ENCODE data around the gene KCND3. TPM values are rescaled to one million over a fixed set of nuclear protein-coding genes. Genes with fewer than 3 reads are reported as not detected.

Gene KCND3
- total and polyA plus RNA-seq, 5 experiments from 2014 or later, result 0.02 to 0.13 (median 0.06) TPM; not detected in 2

DNA sequence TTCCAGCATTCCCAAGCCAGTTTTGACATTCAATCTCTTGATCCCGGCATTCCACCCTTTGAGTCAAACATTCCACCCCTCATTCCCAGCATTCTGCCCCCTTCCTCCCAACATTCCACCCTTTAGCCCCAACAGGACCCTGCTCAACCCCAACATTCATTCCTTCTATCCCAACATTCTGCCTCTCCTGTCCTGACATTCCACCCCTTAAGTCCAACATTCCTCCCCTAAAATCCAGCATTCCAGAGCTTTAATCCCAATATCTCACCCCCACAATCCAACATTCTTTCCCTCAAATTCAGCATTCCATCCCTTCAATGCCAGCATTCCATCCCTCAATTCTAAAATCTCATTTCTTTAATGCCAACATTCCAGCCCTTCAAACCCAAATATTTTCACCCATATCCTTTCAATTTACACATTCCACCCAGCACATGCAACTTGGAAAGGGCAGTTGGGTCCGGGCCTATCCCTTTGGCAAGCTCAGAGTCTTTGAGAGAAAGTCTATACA is 210.9 kb downstream of the KCND3 start:
- Mint-ChIP-seq H3K9me3 (no peaks in the 10 kb centered on the region), H3K4me1 (peaks cover 0 to 5% (median 0%) of the 10 kb centered on the region in 4 donors), H3K4me3 (no peak overlapping the region), H3K27ac (no peak overlapping the region), H3K36me3 (peaks cover 0 to 11% (median 7%) of the 10 kb centered on the region in 3 donors), H3K27me3 (peaks cover 3 to 22% (median 4%) of the 10 kb centered on the region in 5 donors)
- POLR2A ChIA-PET, result no interaction called here
- ATAC-seq (no peak), DNase-seq (no peak)

DNA sequence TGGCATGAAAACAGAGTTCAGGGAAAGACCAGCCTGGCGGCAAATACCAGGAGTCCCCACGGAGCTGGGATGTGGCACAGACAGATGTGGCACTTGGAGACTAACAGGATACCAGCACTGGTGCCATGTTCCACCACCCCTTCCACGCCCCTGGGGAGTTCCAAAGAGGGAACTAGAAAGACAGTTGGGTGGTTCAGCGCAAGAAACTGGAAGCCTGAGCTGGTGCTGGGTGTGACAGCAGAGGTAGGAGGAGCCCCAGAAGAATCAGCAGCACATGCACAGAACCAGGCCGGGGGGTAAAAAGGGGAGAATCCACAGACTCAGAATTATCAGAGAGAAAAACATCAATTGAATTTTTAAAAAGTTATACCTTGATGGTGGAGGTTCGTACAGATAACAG is 211.4 kb downstream of the KCND3 start:
- ATAC-seq (no peak), DNase-seq (no peak)
- no peak overlapping the region for H3K27ac Mint-ChIP-seq
- no peak overlapping the region for H3K4me3 Mint-ChIP-seq
- no peaks in the 10 kb centered on the region for H3K9me3 Mint-ChIP-seq
- H3K4me1 Mint-ChIP-seq, result peaks cover 0 to 5% (median 0%) of the 10 kb centered on the region in 4 donors
- POLR2A ChIA-PET, result no interaction called here
- peaks cover 2 to 17% (median 4%) of the 10 kb centered on the region in 5 donors for H3K27me3 Mint-ChIP-seq
- peaks cover 0 to 8% (median 2%) of the 10 kb centered on the region in 3 donors for H3K36me3 Mint-ChIP-seq

DNA sequence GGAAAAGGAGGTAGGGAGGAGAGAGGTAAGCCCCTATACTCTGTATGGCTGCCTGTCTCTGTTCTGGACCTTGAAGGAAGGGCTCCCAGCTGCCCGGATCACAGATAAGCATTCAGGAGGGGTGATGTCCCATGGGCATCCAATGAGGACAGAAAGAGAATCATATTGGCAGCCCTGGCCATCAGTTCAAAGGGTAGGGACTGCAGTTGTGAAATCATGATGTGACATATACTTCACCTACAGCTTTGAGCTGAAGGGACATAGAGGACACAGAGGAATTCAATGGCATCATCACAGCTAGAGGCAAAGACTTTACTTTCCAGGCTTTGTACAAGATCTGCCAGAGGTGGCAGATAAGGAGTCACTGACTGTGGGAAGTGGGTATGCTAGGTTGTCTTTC is 212.2 kb downstream of the KCND3 start:
- POLR2A ChIA-PET, result no interaction called here

DNA sequence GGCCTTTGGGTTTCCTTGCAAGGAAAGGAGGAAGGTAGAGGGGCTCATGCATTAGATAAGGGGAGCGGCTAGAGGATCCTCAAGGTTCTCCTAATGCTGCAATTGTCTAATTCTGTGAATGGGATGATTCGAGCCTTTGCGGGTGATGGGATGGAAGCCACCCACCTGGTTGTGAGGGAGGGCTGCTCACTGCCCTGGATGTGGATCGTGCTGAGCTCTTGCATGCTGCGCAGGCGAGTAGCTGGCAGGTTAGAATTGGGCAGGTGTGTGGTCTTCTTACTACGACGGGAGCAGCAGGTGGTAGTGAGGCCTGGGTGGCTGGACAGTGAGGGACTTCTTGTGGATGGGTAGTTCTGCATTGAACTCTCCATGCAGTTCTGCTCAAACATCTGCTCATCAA is 212.6 kb downstream of the KCND3 start:
- Mint-ChIP-seq H3K4me1 (peaks cover 0 to 5% (median 0%) of the 10 kb centered on the region in 4 donors), H3K27ac (no peak overlapping the region), H3K9me3 (no peaks in the 10 kb centered on the region), H3K27me3 (peaks cover 2 to 15% (median 4%) of the 10 kb centered on the region in 5 donors), H3K36me3 (peaks cover 0 to 3% (median 0%) of the 10 kb centered on the region in 3 donors), H3K4me3 (no peak overlapping the region)
- POLR2A ChIA-PET, result no interaction called here
- DNase-seq (no peak), ATAC-seq (no peak)

More for the DNA sequence above, 212.2 kb downstream of the KCND3 start:
- DNase-seq, result no peak
- Mint-ChIP-seq H3K9me3 (no peaks in the 10 kb centered on the region), H3K4me1 (peaks cover 0 to 5% (median 0%) of the 10 kb centered on the region in 4 donors), H3K27me3 (peaks cover 2 to 15% (median 4%) of the 10 kb centered on the region in 5 donors), H3K36me3 (peaks cover 0 to 3% (median 0%) of the 10 kb centered on the region in 3 donors), H3K4me3 (no peak overlapping the region), H3K27ac (no peak overlapping the region)
- ATAC-seq, result no peak

DNA sequence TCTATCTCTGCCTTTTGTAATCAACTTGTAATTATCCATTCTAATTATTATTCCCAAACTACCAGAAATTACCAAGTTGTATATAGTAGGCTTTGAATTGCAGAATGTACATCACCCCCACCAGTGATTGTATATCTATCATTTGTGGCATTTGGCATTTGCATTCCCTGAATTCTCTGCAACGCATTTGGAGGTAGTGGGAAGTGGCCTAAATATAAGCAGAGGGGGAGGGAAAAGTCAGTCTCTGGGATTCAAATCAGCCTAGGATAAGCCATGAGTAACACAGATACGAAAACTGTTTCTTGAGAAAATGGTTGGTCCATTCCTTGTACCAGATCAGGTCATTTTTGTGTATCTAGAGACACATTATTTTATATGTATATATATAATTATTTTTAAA is 213.1 kb downstream of the KCND3 start:
- DNase-seq, result no peak
- Mint-ChIP-seq H3K4me1 (peaks cover 0 to 5% (median 0%) of the 10 kb centered on the region in 4 donors), H3K36me3 (peaks cover 0 to 3% (median 0%) of the 10 kb centered on the region in 3 donors), H3K27ac (no peak overlapping the region), H3K9me3 (no peaks in the 10 kb centered on the region), H3K4me3 (no peak overlapping the region), H3K27me3 (peaks cover 2 to 15% (median 4%) of the 10 kb centered on the region in 5 donors)
- POLR2A ChIA-PET, result no interaction called here
- no peak for ATAC-seq

DNA sequence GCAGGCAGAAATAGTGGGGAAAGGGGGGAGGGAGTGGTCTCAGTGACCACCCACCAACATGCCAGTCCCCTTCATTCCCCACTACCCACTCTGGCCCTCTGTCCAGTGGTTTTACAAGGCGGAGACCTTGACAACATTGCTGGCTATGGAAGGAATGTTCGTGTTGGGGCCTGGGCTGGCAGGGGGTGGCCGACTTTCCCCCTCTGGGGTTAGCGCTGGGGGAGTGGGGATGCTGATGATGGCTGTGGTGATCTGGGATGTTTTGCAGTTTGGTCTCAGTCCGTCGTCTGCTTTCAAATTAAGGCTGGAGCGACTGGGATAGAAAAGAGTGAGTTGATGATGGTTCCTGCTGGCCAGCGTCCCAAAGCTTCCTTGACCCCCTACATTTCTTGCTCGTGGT is 213.5 kb downstream of the KCND3 start:
- Mint-ChIP-seq H3K4me3 (no peak overlapping the region), H3K27ac (no peak overlapping the region), H3K36me3 (peaks cover 0 to 3% (median 0%) of the 10 kb centered on the region in 3 donors), H3K27me3 (peaks cover 0 to 15% (median 4%) of the 10 kb centered on the region in 5 donors), H3K9me3 (no peaks in the 10 kb centered on the region), H3K4me1 (peaks cover 0 to 5% (median 0%) of the 10 kb centered on the region in 4 donors)
- ATAC-seq (no peak), DNase-seq (no peak)
- POLR2A ChIA-PET, result no interaction called here

DNA sequence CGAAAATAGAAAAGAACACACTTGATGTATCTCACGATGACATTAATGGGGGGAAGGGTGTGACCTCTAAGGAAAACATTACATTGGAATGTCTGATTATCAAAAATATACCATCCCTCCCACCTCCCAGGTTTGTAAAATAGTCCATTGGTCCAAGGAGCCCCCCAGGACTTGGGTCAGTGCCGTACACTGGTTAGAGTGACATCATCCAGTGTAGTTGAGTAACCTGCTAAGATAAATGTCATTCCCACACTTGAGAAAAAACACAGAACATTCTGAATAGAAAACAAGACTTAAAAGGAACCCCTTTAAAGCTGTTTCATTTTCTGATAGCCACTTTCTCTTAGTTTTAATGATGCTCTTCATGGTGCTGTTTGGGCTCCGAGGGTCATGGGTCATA is 218.6 kb downstream of the KCND3 start:
- H3K4me1 Mint-ChIP-seq, result peaks cover 0 to 4% (median 2%) of the 10 kb centered on the region in 4 donors
- ATAC-seq (no peak), DNase-seq (no peak)
- no peaks in the 10 kb centered on the region for H3K9me3 Mint-ChIP-seq
- H3K27me3 Mint-ChIP-seq, result no peaks in the 10 kb centered on the region
- POLR2A ChIA-PET, result no interaction called here
- H3K27ac Mint-ChIP-seq, result no peak overlapping the region
- no peak overlapping the region for H3K4me3 Mint-ChIP-seq
- H3K36me3 Mint-ChIP-seq, result peaks cover 0 to 29% (median 2%) of the 10 kb centered on the region in 3 donors

DNA sequence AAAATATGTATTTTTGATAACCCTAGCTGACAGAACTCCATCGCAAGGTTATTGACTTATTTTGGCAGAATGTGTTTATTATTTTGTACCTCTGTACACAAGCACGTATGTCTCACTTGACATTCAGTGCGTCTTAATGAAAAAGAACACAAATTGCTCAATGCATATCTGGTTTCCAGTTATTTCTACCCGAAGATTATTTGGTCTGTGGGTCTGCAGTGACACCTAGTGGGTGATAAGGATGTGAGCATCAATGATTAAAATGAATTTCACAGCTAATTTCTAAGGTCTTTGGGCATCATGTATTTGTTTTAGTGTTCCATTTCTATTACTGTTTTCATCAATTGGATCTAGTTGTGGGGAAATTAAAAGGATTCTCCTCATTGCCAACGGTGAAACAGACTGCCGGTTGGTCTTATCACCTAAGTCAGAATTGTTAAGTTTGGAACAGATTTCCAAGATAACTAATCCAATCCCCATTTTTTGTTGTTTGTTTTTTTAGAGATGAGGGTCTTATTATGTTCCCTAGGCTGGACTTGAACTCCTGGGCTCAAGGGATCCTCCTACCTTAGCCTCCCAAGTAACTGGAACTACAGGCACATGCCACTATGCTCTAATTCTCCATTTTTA is 219.8 kb downstream of the KCND3 start:
- Mint-ChIP-seq H3K4me1 (peaks cover 0 to 8% (median 3%) of the 10 kb centered on the region in 4 donors), H3K4me3 (no peak overlapping the region), H3K27me3 (no peaks in the 10 kb centered on the region), H3K27ac (peak overlapping the region in 7 of 10 donors; percentile 2 to 49 (median 19)), H3K9me3 (no peaks in the 10 kb centered on the region), H3K36me3 (peaks cover 0 to 42% (median 8%) of the 10 kb centered on the region in 3 donors)
- POLR2A ChIA-PET, result interaction anchor here (1.2 kb wide), 1 partner anchor 55 kb away, joined by 5 read pairs; no protein-coding TSS in a partner anchor
- ATAC-seq, result peak; percentile 59 to 63
- DNase-seq, result peak in 9 of 10 donors; percentile 29 to 76 (median 54)

DNA sequence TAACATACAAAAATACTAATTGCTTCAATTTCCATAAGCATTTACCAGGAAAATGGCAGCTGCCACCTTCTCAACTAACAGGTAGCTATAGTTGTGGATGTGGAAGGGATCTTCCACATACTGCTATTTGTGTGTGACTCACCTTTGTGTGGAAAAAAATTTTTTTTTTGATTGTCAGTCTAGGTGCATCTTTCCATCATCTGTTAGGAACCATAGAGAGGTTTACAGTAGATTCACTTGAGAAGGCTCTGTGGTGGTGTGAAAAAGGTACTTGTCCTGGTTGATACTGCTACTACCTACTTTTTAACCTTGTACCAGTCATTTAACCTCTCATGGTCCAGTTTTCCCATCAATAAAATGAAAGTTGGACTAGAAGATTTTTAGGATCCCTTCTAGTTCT is 220.8 kb downstream of the KCND3 start:
- Mint-ChIP-seq H3K36me3 (peaks cover 0 to 51% (median 9%) of the 10 kb centered on the region in 3 donors), H3K9me3 (no peaks in the 10 kb centered on the region)
- no peak for ATAC-seq

DNA sequence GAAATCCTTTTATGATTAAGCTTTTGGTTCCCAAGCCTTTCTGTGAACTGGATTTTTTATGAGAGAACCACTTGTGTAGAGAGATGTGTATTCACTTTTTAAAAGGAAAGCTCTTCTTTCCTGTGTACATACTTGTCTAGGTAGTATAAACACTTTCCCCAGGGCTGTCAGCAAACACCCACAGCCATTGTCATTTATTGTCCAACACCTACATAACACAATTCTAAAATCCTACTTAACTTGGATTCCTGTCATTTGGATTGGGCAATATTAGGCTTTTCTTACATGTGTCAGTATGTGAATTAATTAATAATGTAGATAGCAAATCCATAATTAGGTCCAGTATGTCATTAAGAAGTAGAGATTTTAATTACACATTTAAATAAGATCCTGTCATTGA is 221.4 kb downstream of the KCND3 start:
- peaks cover 0 to 57% (median 11%) of the 10 kb centered on the region in 3 donors for H3K36me3 Mint-ChIP-seq
- no peaks in the 10 kb centered on the region for H3K9me3 Mint-ChIP-seq
- no peak for ATAC-seq
- peak overlapping the region in 5 of 10 donors; percentile 32 to 65 (median 38) for H3K27ac Mint-ChIP-seq
- POLR2A ChIA-PET, result interaction anchor here (1.1 kb wide), 1 partner anchor 260 kb away, joined by 3 read pairs; no protein-coding TSS in a partner anchor
- DNase-seq, result no peak
- no peaks in the 10 kb centered on the region for H3K27me3 Mint-ChIP-seq
- no peak overlapping the region for H3K4me3 Mint-ChIP-seq
- H3K4me1 Mint-ChIP-seq, result peaks cover 0 to 9% (median 3%) of the 10 kb centered on the region in 4 donors

More for the DNA sequence above, 220.8 kb downstream of the KCND3 start:
- Mint-ChIP-seq H3K4me3 (no peak overlapping the region), H3K27me3 (no peaks in the 10 kb centered on the region), H3K27ac (no peak overlapping the region), H3K4me1 (peaks cover 0 to 9% (median 3%) of the 10 kb centered on the region in 4 donors)
- DNase-seq, result no peak
- POLR2A ChIA-PET, result no interaction called here

DNA sequence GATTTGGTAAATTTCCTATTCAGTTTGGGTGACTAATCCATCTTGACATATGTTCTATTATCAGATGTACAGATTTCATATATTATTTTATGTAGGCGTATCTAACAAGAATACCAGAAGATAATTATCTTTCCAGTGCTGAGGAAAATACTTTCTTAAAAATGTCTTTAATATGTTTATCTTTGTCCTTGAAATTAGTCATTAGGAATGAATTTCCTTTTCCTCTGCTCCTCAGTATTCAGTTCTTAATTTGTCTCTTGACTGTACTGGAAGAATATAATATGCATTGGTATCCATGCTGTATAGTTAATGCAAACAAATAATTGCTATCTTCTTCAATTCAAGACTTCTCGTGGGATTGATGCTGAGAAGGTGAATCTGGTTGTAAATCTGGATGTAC is 227.1 kb downstream of the KCND3 start:
- peaks cover 0 to 86% (median 17%) of the 10 kb centered on the region in 3 donors for H3K36me3 Mint-ChIP-seq
- no peaks in the 10 kb centered on the region for H3K9me3 Mint-ChIP-seq
- POLR2A ChIA-PET, result no interaction called here
- peak overlapping the region in 1 of 10 donors; percentile 53 for H3K27ac Mint-ChIP-seq
- ATAC-seq, result no peak
- no peak overlapping the region for H3K4me3 Mint-ChIP-seq
- DNase-seq, result no peak
- peaks cover 8 to 18% (median 15%) of the 10 kb centered on the region in 4 donors for H3K4me1 Mint-ChIP-seq
- no peaks in the 10 kb centered on the region for H3K27me3 Mint-ChIP-seq

DNA sequence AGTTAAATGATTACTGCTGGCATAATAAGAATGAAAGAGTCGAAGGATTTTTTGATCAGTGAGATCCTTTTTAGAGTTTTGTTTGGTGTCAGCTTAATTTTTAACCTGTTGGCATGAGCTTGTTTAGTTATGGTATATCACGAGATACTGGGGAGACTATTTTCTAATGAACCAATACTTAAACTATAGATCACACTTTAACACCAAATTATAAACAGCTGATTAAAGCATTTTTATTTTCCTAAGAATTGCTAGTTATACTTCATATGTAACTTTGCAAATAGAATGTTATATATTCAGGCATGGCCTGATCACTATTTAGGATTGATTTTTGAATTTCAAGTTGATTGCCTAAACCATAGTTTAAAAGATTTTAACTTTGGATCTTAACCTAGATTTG is 227.8 kb downstream of the KCND3 start:
- POLR2A ChIA-PET, result interaction anchor here (0.5 kb wide), 1 partner anchor 856 kb away, joined by 4 read pairs; no protein-coding TSS in a partner anchor
- peaks cover 14 to 24% (median 19%) of the 10 kb centered on the region in 4 donors for H3K4me1 Mint-ChIP-seq
- no peaks in the 10 kb centered on the region for H3K27me3 Mint-ChIP-seq
- H3K36me3 Mint-ChIP-seq, result peaks cover 0 to 81% (median 17%) of the 10 kb centered on the region in 3 donors
- no peaks in the 10 kb centered on the region for H3K9me3 Mint-ChIP-seq
- DNase-seq (no peak), ATAC-seq (no peak)
- H3K4me3 Mint-ChIP-seq, result no peak overlapping the region
- peak overlapping the region in 1 of 10 donors; percentile 48 for H3K27ac Mint-ChIP-seq

DNA sequence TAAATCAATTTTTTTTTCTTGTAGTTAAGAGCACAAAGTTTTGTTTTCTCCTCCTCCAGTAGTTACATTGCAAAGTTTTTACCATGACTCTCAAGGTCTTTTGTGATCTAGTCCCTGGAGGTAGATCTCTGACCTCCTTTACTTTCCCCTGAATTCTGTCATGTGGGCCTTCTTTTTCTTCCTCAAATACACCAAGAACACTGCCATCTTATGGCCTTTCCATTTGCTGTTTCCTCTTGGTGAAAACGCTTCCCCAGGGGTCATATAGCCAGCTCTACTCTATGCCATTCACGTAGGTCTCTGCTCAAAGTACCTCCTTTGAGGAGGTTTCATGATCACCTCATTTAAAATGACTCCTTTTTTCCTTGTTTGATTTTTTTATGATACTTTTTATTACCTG is 231.1 kb downstream of the KCND3 start:
- Mint-ChIP-seq H3K36me3 (peaks cover 0 to 48% (median 6%) of the 10 kb centered on the region in 3 donors), H3K27me3 (peaks cover 0 to 2% (median 0%) of the 10 kb centered on the region in 5 donors), H3K4me3 (peak overlapping the region in 7 of 10 donors; percentile 0 to 59 (median 24)), H3K9me3 (no peaks in the 10 kb centered on the region), H3K4me1 (peaks cover 13 to 45% (median 34%) of the 10 kb centered on the region in 4 donors), H3K27ac (peak overlapping the region in 7 of 10 donors; percentile 8 to 86 (median 57))
- DNase-seq (no peak), ATAC-seq (no peak)
- POLR2A ChIA-PET, result no interaction called here

Data from naive thymus-derived CD8-positive, alpha-beta T cell (primary cell).